H9 (cell line): ENCODE data around the gene COTL1. TPM values are rescaled to one million over a fixed set of nuclear protein-coding genes. Genes with fewer than 3 reads are reported as not detected.

Experiments used
- DNase-seq: peaks from one replicate; pipeline ENCODE4 v3.0.0-alpha.2; 2017
- H2AFZ ChIP-seq: one replicate; pipeline ENCODE4 v1.6.1; 2013; ENCODE audit warnings: mild to moderate bottlenecking, low read length, control low read depth, moderate library complexity
- H2AK5ac ChIP-seq: 2 replicates; pipeline ENCODE4 v1.6.1; 2013; ENCODE audit warnings: low read length, control low read depth, mixed read lengths; ENCODE audit not compliant: insufficient read length
- H2BK120ac ChIP-seq: one replicate; pipeline ENCODE4 v1.6.1; 2013; ENCODE audit warnings: low read depth, mild to moderate bottlenecking, low read length, control low read depth, inconsistent platforms; ENCODE audit not compliant: poor library complexity, severe bottlenecking
- H2BK12ac ChIP-seq: 2 replicates; pipeline ENCODE4 v1.6.1; 2013; ENCODE audit warnings: low read length, control low read depth, mixed read lengths, low read depth; ENCODE audit not compliant: insufficient read length
- H2BK15ac ChIP-seq: 2 replicates; pipeline ENCODE4 v1.6.1; 2013; ENCODE audit warnings: low read depth, low read length, control low read depth
- H2BK20ac ChIP-seq: one replicate; pipeline ENCODE4 v1.6.1; 2013; ENCODE audit warnings: low read depth, mild to moderate bottlenecking, low read length, control low read depth, inconsistent platforms; ENCODE audit not compliant: poor library complexity, severe bottlenecking
- H2BK5ac ChIP-seq: 2 replicates; pipeline ENCODE4 v1.6.1; 2013; ENCODE audit warnings: low read length, control low read depth, mixed read lengths; ENCODE audit not compliant: insufficient read length
- H3K14ac ChIP-seq: 2 replicates; pipeline ENCODE4 v1.6.1; 2013; ENCODE audit warnings: low read length, control low read depth; ENCODE audit not compliant: insufficient read depth
- H3K18ac ChIP-seq: 2 replicates; pipeline ENCODE4 v1.6.1; 2013; ENCODE audit warnings: low read depth, mild to moderate bottlenecking, mixed read lengths, low read length, control low read depth; ENCODE audit not compliant: insufficient read length
- H3K23ac ChIP-seq: 2 replicates; pipeline ENCODE4 v1.6.1; 2013; ENCODE audit warnings: low read length, control low read depth, mixed read lengths, low read depth; ENCODE audit not compliant: insufficient read length
- H3K23me2 ChIP-seq: 2 replicates; pipeline ENCODE4 v1.6.1; 2013; ENCODE audit warnings: low read depth, mild to moderate bottlenecking, mixed read lengths, low read length, control low read depth; ENCODE audit not compliant: insufficient read length, poor library complexity, severe bottlenecking
- H3K27ac ChIP-seq: 2 replicates; pipeline ENCODE4 v1.5.1; 2013; ENCODE audit warnings: low read length, control low read depth, mixed read lengths, low read depth; ENCODE audit not compliant: insufficient read length
- H3K27me3 ChIP-seq: 2 replicates; pipeline ENCODE4 v1.6.1; 2013; ENCODE audit warnings: low read length, control low read depth, inconsistent platforms; ENCODE audit not compliant: insufficient read depth
- H3K4ac ChIP-seq: 2 replicates; pipeline ENCODE4 v1.6.1; 2013; ENCODE audit warnings: low read depth, mild to moderate bottlenecking, control low read depth, inconsistent platforms, low read length, moderate library complexity
- H3K4me1 ChIP-seq: 2 replicates; pipeline ENCODE4 v1.6.1; 2013; ENCODE audit warnings: low read length, control low read depth, inconsistent platforms; ENCODE audit not compliant: insufficient read depth
- H3K4me2 ChIP-seq: 2 replicates; pipeline ENCODE4 v1.6.1; 2013; ENCODE audit warnings: low read length, control low read depth, mixed read lengths; ENCODE audit not compliant: insufficient read length, insufficient read depth
- H3K56ac ChIP-seq: 2 replicates; pipeline ENCODE4 v1.6.1; 2013; ENCODE audit warnings: low read depth, mild to moderate bottlenecking, mixed read lengths, low read length, control low read depth; ENCODE audit not compliant: insufficient read length
- H3K79me1 ChIP-seq: 2 replicates; pipeline ENCODE4 v1.6.1; 2013; ENCODE audit warnings: low read depth, mild to moderate bottlenecking, moderate library complexity, low read length, control low read depth, inconsistent platforms; ENCODE audit not compliant: insufficient read depth, poor library complexity, severe bottlenecking
- H3K79me2 ChIP-seq: 2 replicates; pipeline ENCODE4 v1.6.1; 2013; ENCODE audit warnings: low read length, control low read depth, inconsistent platforms; ENCODE audit not compliant: insufficient read depth
- H3K9ac ChIP-seq: 2 replicates; pipeline ENCODE4 v1.6.1; 2013; ENCODE audit warnings: low read length, control low read depth, mixed read lengths; ENCODE audit not compliant: insufficient read length; ENCODE audit errors: extremely low read depth
- H3K9me3 ChIP-seq: one replicate; pipeline ENCODE4 v1.6.1; 2013; ENCODE audit warnings: low read depth, low read length, inconsistent platforms; ENCODE audit not compliant: control insufficient read depth
- H3T11ph ChIP-seq: one replicate; pipeline ENCODE4 v1.6.1; 2013; ENCODE audit warnings: mild to moderate bottlenecking, low read length, control low read depth, inconsistent platforms
- H4K20me1 ChIP-seq: one replicate; pipeline ENCODE4 v1.6.1; 2013; ENCODE audit not compliant: control insufficient read depth, insufficient read length, insufficient read depth
- H4K5ac ChIP-seq: 2 replicates; pipeline ENCODE4 v1.6.1; 2013; ENCODE audit warnings: low read depth, mild to moderate bottlenecking, mixed read lengths, low read length, control low read depth; ENCODE audit not compliant: insufficient read length
- H4K8ac ChIP-seq: replicated peaks from 2 replicates; pipeline ENCODE4 v1.6.1; 2013; ENCODE audit warnings: low read length, control low read depth, mixed read lengths, low read depth; ENCODE audit not compliant: insufficient read length
- H4K91ac ChIP-seq: 2 replicates; pipeline ENCODE4 v1.6.1; 2013; ENCODE audit warnings: low read depth, mild to moderate bottlenecking, moderate library complexity, mixed read lengths, low read length, control low read depth; ENCODE audit not compliant: insufficient read length
- H3K27ac Mint-ChIP-seq, 3 experiments: 2 replicates in 2 of 3; 3 replicates in 1 of 3; pipeline ENCODE4 v1.8.0; 2020 to 2021; ENCODE audit warnings: mixed read lengths in 3 of 3, mild to moderate bottlenecking in 1 of 3, moderate library complexity in 1 of 3
- H3K27me3 Mint-ChIP-seq: 2 replicates; pipeline ENCODE4 v1.8.0; 2021; ENCODE audit warnings: low read depth, mild to moderate bottlenecking, moderate library complexity, mixed read lengths
- H3K36me3 Mint-ChIP-seq, 3 experiments: 2 replicates in 2 of 3; 3 replicates in 1 of 3; pipeline ENCODE4 v1.8.0; 2020 to 2021; ENCODE audit warnings: low read depth in 3 of 3, mixed read lengths in 3 of 3; ENCODE audit not compliant: insufficient read depth in 1 of 3
- H3K4me1 Mint-ChIP-seq, 2 experiments: 2 replicates each; pipeline ENCODE4 v1.8.0; 2020; ENCODE audit warnings: mixed read lengths in 2 of 2
- H3K4me3 Mint-ChIP-seq, 2 experiments: 2 replicates in 1 of 2; 3 replicates in 1 of 2; pipeline ENCODE4 v1.8.0; 2020 to 2021; ENCODE audit warnings: mild to moderate bottlenecking in 2 of 2, mixed read lengths in 2 of 2, moderate library complexity in 1 of 2
- H3K9me3 Mint-ChIP-seq, 2 experiments: 2 replicates in 1 of 2; 3 replicates in 1 of 2; pipeline ENCODE4 v1.8.0; 2020; ENCODE audit warnings: mild to moderate bottlenecking in 2 of 2, mixed read lengths in 2 of 2, moderate library complexity in 1 of 2
- WGBS: extraction: QIAGEN DNeasy Blood & Tissue Kit; methylation state at CpG from one replicate; pipeline ENCODE4 v1.1.7; 2013; ENCODE audit warnings: missing lambda C conversion rate, low lambda C conversion rate, mixed read lengths; ENCODE audit not compliant: insufficient read length; ENCODE audit errors: extremely low coverage; 5-methylcytosine and 5-hydroxymethylcytosine counted together
- total RNA-seq: library from RNA; stranded (reverse); gene quantifications from 2 replicates; pipeline ENCODE4 v1.2.1, GENCODE V29; 2021
- TF ChIP-seq, protein P1 (sequence below): fragments of 200-600 bp; sonication (generic); conservative IDR thresholded peaks from 3 replicates; pipeline ENCODE4 v1.8.0; 2021; ENCODE audit warnings: antibody characterized with exemption, mild to moderate bottlenecking

COTL1 gene
- total RNA-seq, 1 experiment from 2014 or later = 81.4 TPM

DNA sequence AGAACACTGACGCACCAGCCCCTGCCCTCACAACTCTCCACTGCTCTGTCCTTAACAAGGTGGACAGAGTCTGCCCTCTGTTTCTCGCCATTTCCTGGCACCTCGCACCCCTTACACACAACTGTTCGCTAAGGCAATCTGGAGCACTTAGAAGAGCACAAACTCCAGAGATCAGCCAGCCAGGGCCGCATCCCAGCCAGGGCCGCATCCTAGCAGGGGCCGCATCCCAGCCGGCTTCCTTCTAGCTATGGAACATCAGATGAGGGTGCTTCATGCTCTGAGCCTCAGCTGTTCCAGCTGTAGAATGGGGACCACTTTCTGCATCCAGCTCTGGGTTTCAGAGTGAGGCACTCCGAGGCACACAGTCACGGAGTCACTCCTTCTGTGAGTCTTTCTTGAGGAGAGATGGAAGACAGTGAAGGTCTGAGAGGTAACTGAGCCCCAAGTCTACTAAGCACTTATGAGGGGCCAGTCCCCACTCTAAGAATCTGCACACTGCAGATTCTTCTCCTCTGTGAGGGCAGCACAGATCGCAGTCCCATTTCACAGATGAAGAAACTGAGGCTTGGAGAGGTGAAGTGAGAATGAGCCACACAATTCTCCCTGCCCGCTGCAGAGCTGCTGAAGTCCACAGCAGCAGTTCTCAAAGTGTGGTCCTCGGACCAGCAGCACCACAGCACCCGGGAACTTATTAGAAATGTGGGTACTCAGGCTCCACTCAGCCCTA, 20.9 kb downstream of the COTL1 start:
- H3K27ac Mint-ChIP-seq = peak overlapping the region in 2 of 3 experiments; percentile 6 to 50; a peak in 2 of 7 replicates
- no peak for DNase-seq

More for the DNA sequence above, 20.9 kb downstream of the COTL1 start:
- WGBS = no CpG with 5 or more reads among the region's 14 CpGs
- Mint-ChIP-seq H3K27me3 (peaks cover 9% of the 10 kb centered on the region), H3K36me3 (peaks cover 7 to 16% (median 9%) of the 10 kb centered on the region in 3 experiments), H3K9me3 (no peaks in the 10 kb centered on the region; a peak in 1 of 5 replicates), H3K4me1 (peaks cover 52 to 69% of the 10 kb centered on the region in 2 experiments), H3K4me3 (no peak overlapping the region)
- no peak overlapping the region for H3K4ac ChIP-seq
- H4K91ac ChIP-seq = no peak overlapping the region
- H2AK5ac ChIP-seq = no peak overlapping the region
- no peak overlapping the region for H3K14ac ChIP-seq
- H2BK120ac ChIP-seq = no peak overlapping the region
- H2BK5ac ChIP-seq = no peak overlapping the region
- no peaks in the 10 kb centered on the region for H3K23me2 ChIP-seq
- H3K9ac ChIP-seq = no peak overlapping the region
- no peaks in the 10 kb centered on the region for H3K27me3 ChIP-seq
- H3K18ac ChIP-seq = no peak overlapping the region
- peaks cover 4% of the 10 kb centered on the region; the same call in 1 of the 2 replicates for H3K4me1 ChIP-seq
- H4K8ac ChIP-seq = no peak overlapping the region
- TF ChIP-seq, protein P1, sequence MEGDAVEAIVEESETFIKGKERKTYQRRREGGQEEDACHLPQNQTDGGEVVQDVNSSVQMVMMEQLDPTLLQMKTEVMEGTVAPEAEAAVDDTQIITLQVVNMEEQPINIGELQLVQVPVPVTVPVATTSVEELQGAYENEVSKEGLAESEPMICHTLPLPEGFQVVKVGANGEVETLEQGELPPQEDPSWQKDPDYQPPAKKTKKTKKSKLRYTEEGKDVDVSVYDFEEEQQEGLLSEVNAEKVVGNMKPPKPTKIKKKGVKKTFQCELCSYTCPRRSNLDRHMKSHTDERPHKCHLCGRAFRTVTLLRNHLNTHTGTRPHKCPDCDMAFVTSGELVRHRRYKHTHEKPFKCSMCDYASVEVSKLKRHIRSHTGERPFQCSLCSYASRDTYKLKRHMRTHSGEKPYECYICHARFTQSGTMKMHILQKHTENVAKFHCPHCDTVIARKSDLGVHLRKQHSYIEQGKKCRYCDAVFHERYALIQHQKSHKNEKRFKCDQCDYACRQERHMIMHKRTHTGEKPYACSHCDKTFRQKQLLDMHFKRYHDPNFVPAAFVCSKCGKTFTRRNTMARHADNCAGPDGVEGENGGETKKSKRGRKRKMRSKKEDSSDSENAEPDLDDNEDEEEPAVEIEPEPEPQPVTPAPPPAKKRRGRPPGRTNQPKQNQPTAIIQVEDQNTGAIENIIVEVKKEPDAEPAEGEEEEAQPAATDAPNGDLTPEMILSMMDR = no peak
- no peak overlapping the region for H2AFZ ChIP-seq
- no peak overlapping the region for H2BK15ac ChIP-seq
- H4K20me1 ChIP-seq = peaks cover 3% of the 10 kb centered on the region
- H2BK20ac ChIP-seq = no peak overlapping the region
- H3K79me1 ChIP-seq = no peaks in the 10 kb centered on the region
- no peak overlapping the region for H3K4me2 ChIP-seq
- no peak overlapping the region for H3K23ac ChIP-seq
- no peak overlapping the region for H3K27ac ChIP-seq
- no peaks in the 10 kb centered on the region for H3K9me3 ChIP-seq
- no peak overlapping the region for H2BK12ac ChIP-seq
- H4K5ac ChIP-seq = no peak overlapping the region
- no peak overlapping the region for H3K56ac ChIP-seq
- no peak overlapping the region for H3T11ph ChIP-seq
- H3K79me2 ChIP-seq = no peaks in the 10 kb centered on the region; the same call in 1 of the 2 replicates
